ENCODE results near the gene ITGB1. TPM values are rescaled to one million over a fixed set of nuclear protein-coding genes. Genes with fewer than 3 reads are reported as not detected.

The ITGB1 gene
- total RNA-seq, 4 donors from 2014 or later, result 167 to 261 (median 218) TPM

DNA sequence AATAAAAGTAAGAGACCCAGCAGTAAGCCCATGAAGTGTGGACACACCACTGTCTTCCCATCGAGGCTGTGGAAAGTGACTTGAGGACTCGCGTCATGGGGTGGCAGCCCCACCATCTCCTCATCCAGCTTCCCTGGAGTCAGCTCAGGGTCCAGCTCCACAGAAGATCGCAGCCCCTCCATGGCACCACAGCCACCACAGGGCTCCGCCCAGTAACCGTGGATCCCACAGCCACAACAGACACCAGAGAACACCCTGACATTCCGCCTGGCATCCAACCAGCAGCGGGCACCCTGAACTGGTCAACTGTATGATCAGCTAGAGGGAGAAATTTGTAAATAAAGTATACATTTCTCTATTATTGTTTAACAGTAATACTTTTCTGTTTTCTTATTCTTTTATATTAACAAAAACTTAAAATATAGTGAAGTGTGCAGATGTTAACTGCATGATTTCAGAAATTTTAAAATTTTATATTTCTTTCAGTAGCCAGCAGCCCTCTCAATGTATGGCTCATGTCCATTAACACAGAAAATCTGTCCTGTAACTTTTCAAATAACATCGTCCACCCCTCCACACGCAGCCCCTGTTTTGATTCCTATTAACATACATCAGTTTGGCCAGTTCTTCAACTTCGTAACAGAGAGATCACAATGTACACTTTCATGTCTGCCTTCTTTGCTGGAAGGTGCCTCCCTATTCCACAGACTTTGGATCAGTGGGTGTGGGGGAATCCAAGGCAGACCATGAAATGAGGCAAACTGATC is 69.7 kb downstream of the ITGB1 start:
- Histone ChIP-seq H3K27ac (no peak overlapping the region), H3K9me3 (no peaks in the 10 kb centered on the region), H3K36me3 (no peaks in the 10 kb centered on the region), H3K4me3 (no peak overlapping the region), H3K27me3 (no peaks in the 10 kb centered on the region), H3K4me1 (no peaks in the 10 kb centered on the region)
- no peak for TF ChIP-seq POLR2AphosphoS5 (IDR thresholded peaks at IDR 0.05)
- no peak for TF ChIP-seq CTCF (IDR thresholded peaks at IDR 0.05)
- TF ChIP-seq EP300 (IDR thresholded peaks at IDR 0.05), result no peak
- TF ChIP-seq POLR2A (IDR thresholded peaks at IDR 0.05), result no peak
- DNase-seq (ENCODE audit: low spot score in 2 of 2), result no peak
- 98% methylated on average over 11 of the region's 11 CpGs for WGBS

DNA sequence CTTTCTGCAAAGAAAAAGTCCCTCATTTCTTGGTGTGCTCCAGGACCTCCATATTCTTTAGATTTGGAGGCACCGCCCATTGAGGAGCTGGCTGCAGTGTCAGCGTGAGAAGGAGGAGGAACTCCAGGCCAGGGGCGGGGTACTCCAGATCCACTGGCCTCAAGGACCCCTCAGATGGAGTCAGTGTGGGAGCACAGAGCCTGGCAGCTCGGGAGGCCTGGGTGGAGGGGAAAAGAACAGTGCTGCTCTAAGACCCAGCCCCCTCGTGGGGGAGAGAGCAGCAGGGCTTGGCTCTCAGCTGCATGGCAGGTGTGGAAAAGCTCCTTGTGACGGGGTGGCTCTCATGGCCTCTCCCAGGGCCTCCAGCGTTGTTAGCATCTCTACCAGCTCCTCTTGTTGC is 70.5 kb downstream of the ITGB1 start:
- no peak for DNase-seq (ENCODE audit: low spot score in 2 of 2)
- TF ChIP-seq EP300 (IDR thresholded peaks at IDR 0.05) (no peak), POLR2A (IDR thresholded peaks at IDR 0.05) (no peak), POLR2AphosphoS5 (IDR thresholded peaks at IDR 0.05) (no peak), CTCF (IDR thresholded peaks at IDR 0.05) (no peak)
- WGBS, result 77% methylated on average over 5 of the region's 7 CpGs
- no peaks in the 10 kb centered on the region for H3K9me3 ChIP-seq
- H3K36me3 ChIP-seq, result no peaks in the 10 kb centered on the region
- no peak overlapping the region for H3K27ac ChIP-seq
- no peak overlapping the region for H3K4me3 ChIP-seq
- H3K4me1 ChIP-seq, result no peaks in the 10 kb centered on the region
- H3K27me3 ChIP-seq, result no peaks in the 10 kb centered on the region

- no peaks in the 10 kb centered on the region for H3K27me3 ChIP-seq
- WGBS, result 82% methylated on average over 6 of the region's 6 CpGs
- TF ChIP-seq POLR2A (IDR thresholded peaks at IDR 0.05) (no peak), POLR2AphosphoS5 (IDR thresholded peaks at IDR 0.05) (no peak), CTCF (IDR thresholded peaks at IDR 0.05) (no peak), EP300 (IDR thresholded peaks at IDR 0.05) (no peak)
- no peak for DNase-seq (ENCODE audit: low spot score in 2 of 2)
- H3K27ac ChIP-seq, result no peak overlapping the region
- H3K9me3 ChIP-seq, result no peaks in the 10 kb centered on the region
- no peak overlapping the region for H3K4me3 ChIP-seq
- H3K36me3 ChIP-seq, result no peaks in the 10 kb centered on the region
- no peaks in the 10 kb centered on the region for H3K4me1 ChIP-seq
These were observed 76.0 kb downstream of the ITGB1 start for GRCh38 chr10:32882076-32882475.

DNA sequence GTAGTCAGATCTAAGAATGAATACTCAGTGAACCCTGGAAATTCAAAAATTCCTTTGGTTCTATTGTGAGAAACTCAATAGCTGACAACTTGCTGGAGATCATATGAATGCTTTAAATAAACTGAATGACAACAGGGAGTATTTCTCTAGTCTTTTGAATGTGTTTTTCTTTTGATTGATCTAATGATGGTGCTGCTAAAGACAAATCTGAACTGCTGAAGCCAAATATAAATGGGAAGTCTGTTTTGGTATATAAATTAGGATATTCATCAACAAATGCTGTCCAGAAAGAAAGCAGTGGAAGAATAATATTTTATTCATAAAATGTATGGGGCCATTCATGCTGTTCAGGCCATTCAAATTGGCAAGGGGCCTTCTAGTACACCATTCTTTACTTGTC is 79.4 kb downstream of the ITGB1 start:
- H3K9me3 ChIP-seq, result no peaks in the 10 kb centered on the region
- no peak overlapping the region for H3K4me3 ChIP-seq
- no peaks in the 10 kb centered on the region for H3K36me3 ChIP-seq
- no peak for DNase-seq (ENCODE audit: low spot score in 2 of 2)
- TF ChIP-seq POLR2AphosphoS5 (IDR thresholded peaks at IDR 0.05) (no peak), EP300 (IDR thresholded peaks at IDR 0.05) (no peak), CTCF (IDR thresholded peaks at IDR 0.05) (no peak)
- no peaks in the 10 kb centered on the region for H3K4me1 ChIP-seq
- no peak overlapping the region for H3K27ac ChIP-seq
- no peaks in the 10 kb centered on the region for H3K27me3 ChIP-seq

DNA sequence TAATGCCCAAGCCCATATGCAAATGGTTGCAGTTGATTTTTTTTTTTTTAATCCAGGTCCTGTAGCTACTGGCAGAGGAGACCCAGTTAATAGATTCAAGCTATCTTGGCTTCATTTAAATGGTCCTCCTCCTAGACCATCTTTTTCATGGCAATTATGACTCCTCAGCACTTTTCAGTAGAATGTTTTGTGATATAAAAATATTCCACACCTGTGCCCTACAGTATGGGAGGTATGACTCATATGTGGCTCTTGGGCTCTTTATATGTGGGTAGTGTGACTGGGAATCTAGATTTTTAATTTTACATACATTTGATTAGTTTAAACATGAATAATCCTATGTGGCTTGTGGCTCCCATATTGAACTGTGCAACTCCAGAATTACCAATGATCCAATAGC is 80.1 kb downstream of the ITGB1 start:
- no peaks in the 10 kb centered on the region for H3K27me3 ChIP-seq
- no peaks in the 10 kb centered on the region for H3K9me3 ChIP-seq
- H3K36me3 ChIP-seq, result no peaks in the 10 kb centered on the region
- H3K4me1 ChIP-seq, result no peaks in the 10 kb centered on the region
- no peak for DNase-seq (ENCODE audit: low spot score in 2 of 2)
- H3K4me3 ChIP-seq, result no peak overlapping the region
- no peak for TF ChIP-seq POLR2A (IDR thresholded peaks at IDR 0.05)
- no peak for TF ChIP-seq EP300 (IDR thresholded peaks at IDR 0.05)
- TF ChIP-seq POLR2AphosphoS5 (IDR thresholded peaks at IDR 0.05), result no peak
- no peak for TF ChIP-seq CTCF (IDR thresholded peaks at IDR 0.05)
- no peak overlapping the region for H3K27ac ChIP-seq

Data from suprapubic skin (tissue), 4 donors.